AG09309 (cell line): Measurements from ENCODE around the gene CSTPP1.

ENCODE experiments used
- DNase-seq: peaks from one replicate; pipeline ENCODE4 v3.0.0-alpha.2; 2010; ENCODE audit warnings: low read depth
- H3K4me3 ChIP-seq: 2 replicates; pipeline ENCODE4 v1.5.1; 2011; ENCODE audit warnings: mild to moderate bottlenecking, low read depth, low read length, moderate library complexity; ENCODE audit not compliant: control insufficient read depth
- CTCF ChIP-seq: IDR thresholded peaks from 2 replicates; pipeline ENCODE4 v1.5.1; 2011; ENCODE audit warnings: mild to moderate bottlenecking, low read depth, low read length, inconsistent platforms; ENCODE audit not compliant: insufficient read depth, control insufficient read depth; ENCODE audit errors: missing control alignments

The CSTPP1 gene

GRCh38 chr11:47010179-47010578, 73.6 kb downstream of the CSTPP1 start:
- H3K4me3 ChIP-seq: no peak overlapping the region
- TF ChIP-seq CTCF: no peak
- DNase-seq: no peak

- no peak for DNase-seq
- H3K4me3 ChIP-seq: no peak overlapping the region
- no peak for TF ChIP-seq CTCF
These were observed 77.5 kb downstream of the CSTPP1 start for GRCh38 chr11:47014097-47014496.

- DNase-seq: no peak
- no peak overlapping the region for H3K4me3 ChIP-seq
- TF ChIP-seq CTCF: no peak
These were observed 82.1 kb downstream of the CSTPP1 start for GRCh38 chr11:47018637-47019036.

- DNase-seq: no peak
- TF ChIP-seq CTCF: no peak
- no peak overlapping the region for H3K4me3 ChIP-seq
These were observed 84.4 kb downstream of the CSTPP1 start for GRCh38 chr11:47020793-47021526.

GRCh38 chr11:47021527-47021818, 84.9 kb downstream of the CSTPP1 start:
- TF ChIP-seq CTCF: no peak
- H3K4me3 ChIP-seq: no peak overlapping the region
- DNase-seq: no peak

GRCh38 chr11:47021965-47022364, 85.4 kb downstream of the CSTPP1 start:
- no peak overlapping the region for H3K4me3 ChIP-seq
- no peak for DNase-seq

More at GRCh38 chr11:47021965-47022364, 85.4 kb downstream of the CSTPP1 start:
- TF ChIP-seq CTCF: no peak
